Breast epithelium (tissue), 4 donors: ENCODE measurements around the gene TAMALIN. TPM values are rescaled to one million over a fixed set of nuclear protein-coding genes. Genes with fewer than 3 reads are reported as not detected.
A peak's percentile ranks its signal among the peaks of the same experiment; 100 is the strongest.

Source experiments
- DNase-seq, 2 donors: peaks; one replicate each; pipeline ENCODE4 v3.0.0-alpha.2; 2019; ENCODE audit warnings: low spot score in 2 of 2
- H3K27ac ChIP-seq, 2 donors: fragments of 200-600 bp; sonication (generic) in 1 of 2; one replicate each; pipeline ENCODE4 v1.5.1; 2016 to 2019; ENCODE audit warnings: mild to moderate bottlenecking in 1 of 2
- H3K27me3 ChIP-seq, 2 donors: fragments of 200-600 bp; sonication (generic) in 1 of 2; one replicate each; pipeline versions ENCODE4 v1.5.1 to v1.6.0; 2017 to 2019; ENCODE audit warnings: control low read depth in 1 of 2, mild to moderate bottlenecking in 1 of 2
- H3K36me3 ChIP-seq: fragments of 200-600 bp; one replicate; pipeline ENCODE4 v1.5.1; 2019
- H3K4me1 ChIP-seq, 2 donors: fragments of 200-600 bp; sonication (generic); one replicate each; pipeline ENCODE4 v1.5.1; 2016 to 2019; ENCODE audit warnings: control low read depth in 1 of 2
- H3K4me3 ChIP-seq, 3 donors: fragments of 200-600 bp; sonication (generic); 1 replicate in 2 of 3; 2 replicates in 1 of 3; pipeline ENCODE4 v1.5.1; 2016 to 2019; ENCODE audit warnings: mild to moderate bottlenecking in 3 of 3, moderate library complexity in 2 of 3
- H3K9me3 ChIP-seq, 2 donors: fragments of 200-600 bp; sonication (generic) in 1 of 2; one replicate each; pipeline ENCODE4 v1.5.1; 2016 to 2019; ENCODE audit warnings: control low read depth in 1 of 2
- POLR2A ChIP-seq: fragments of 450-650 bp; IDR thresholded peaks from one replicate; pipeline ENCODE4 v1.6.1; 2016; ENCODE audit warnings: antibody characterized with exemption, mild to moderate bottlenecking, moderate library complexity
- POLR2AphosphoS5 ChIP-seq, 3 donors: sonication (generic); formaldehyde crosslinking; IDR thresholded peaks; one replicate each; pipeline ENCODE4 v1.6.1; 2017; ENCODE audit warnings: antibody characterized with exemption in 3 of 3
- intact Hi-C: fragments of 100-400 bp; cut with DNase I; formaldehyde crosslinking; loops from one replicate; pipeline ENCODE4 v1.15.1; 2023; ENCODE audit warnings: low total_unique reads
- total RNA-seq, 3 donors: library from RNA; depleted of rRNA; stranded (reverse); fragments of >200 nt; gene quantifications; one replicate each; pipeline ENCODE4 v1.1.0, GENCODE V29; 2016
- TF ChIP-seq, protein P1 (sequence below), 3 donors: fragments of 450-650 bp; IDR thresholded peaks; one replicate each; pipeline ENCODE4 v1.5.1; 2016 to 2017; ENCODE audit warnings: antibody characterized with exemption in 3 of 3, mild to moderate bottlenecking in 3 of 3, moderate library complexity in 3 of 3

Gene TAMALIN
- total RNA-seq, 3 donors from 2014 or later = 8.5 to 27.2 (median 16.0) TPM

DNA sequence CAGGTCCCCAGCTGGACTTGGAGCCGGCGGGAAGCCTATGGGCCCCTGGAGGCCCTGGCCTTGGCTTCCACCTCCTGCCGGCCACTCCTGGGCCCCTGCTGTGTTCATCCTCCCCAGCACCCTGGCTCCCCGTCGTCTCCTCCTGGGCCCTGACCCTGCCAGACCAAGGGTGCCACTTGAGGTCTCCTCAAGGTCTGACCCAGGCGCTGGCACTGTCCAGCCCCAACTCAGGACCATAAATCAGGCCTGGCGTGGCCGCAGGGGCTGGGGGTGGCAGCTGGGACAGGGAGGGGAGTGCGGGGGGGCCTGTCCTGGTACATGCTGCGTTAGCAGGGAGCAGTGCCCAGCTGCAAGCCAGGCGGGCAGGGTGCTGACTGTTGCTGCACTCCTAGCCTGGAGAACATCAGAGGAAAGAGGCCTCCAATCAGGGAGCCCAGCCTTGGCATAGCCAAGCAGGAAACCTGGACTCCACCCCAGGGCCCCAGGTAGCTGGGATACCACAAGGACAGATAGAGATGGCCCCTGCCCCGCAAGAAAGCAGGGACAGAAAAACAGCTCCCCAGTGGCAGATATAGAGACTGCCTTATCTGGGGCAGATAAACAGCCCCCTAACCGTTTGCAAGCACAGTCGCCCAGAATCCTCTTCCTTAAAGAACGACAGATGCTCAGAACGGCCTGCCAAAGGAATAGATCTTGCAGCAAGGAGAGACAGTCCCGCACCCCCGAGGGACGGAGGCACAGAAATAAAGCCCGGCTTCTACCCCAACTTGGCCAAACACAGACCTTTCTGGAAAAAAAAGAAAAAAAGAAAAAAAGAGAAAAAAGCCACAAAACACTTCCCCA, 56.6 kb downstream of the TAMALIN start:
- H3K4me3 ChIP-seq = no peak overlapping the region
- no peaks in the 10 kb centered on the region for H3K27me3 ChIP-seq
- intact Hi-C loops = no loop called here
- no peak for DNase-seq
- H3K27ac ChIP-seq = peak overlapping the region in 1 of 2 donors; percentile 32
- no peaks in the 10 kb centered on the region for H3K4me1 ChIP-seq
- no peaks in the 10 kb centered on the region for H3K9me3 ChIP-seq
- no peaks in the 10 kb centered on the region for H3K36me3 ChIP-seq
- TF ChIP-seq POLR2A (no peak), POLR2AphosphoS5 (IDR thresholded peaks at IDR 0.05) (no peak)
- TF ChIP-seq, protein P1, sequence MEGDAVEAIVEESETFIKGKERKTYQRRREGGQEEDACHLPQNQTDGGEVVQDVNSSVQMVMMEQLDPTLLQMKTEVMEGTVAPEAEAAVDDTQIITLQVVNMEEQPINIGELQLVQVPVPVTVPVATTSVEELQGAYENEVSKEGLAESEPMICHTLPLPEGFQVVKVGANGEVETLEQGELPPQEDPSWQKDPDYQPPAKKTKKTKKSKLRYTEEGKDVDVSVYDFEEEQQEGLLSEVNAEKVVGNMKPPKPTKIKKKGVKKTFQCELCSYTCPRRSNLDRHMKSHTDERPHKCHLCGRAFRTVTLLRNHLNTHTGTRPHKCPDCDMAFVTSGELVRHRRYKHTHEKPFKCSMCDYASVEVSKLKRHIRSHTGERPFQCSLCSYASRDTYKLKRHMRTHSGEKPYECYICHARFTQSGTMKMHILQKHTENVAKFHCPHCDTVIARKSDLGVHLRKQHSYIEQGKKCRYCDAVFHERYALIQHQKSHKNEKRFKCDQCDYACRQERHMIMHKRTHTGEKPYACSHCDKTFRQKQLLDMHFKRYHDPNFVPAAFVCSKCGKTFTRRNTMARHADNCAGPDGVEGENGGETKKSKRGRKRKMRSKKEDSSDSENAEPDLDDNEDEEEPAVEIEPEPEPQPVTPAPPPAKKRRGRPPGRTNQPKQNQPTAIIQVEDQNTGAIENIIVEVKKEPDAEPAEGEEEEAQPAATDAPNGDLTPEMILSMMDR (IDR thresholded peaks at IDR 0.05) = no peak

DNA sequence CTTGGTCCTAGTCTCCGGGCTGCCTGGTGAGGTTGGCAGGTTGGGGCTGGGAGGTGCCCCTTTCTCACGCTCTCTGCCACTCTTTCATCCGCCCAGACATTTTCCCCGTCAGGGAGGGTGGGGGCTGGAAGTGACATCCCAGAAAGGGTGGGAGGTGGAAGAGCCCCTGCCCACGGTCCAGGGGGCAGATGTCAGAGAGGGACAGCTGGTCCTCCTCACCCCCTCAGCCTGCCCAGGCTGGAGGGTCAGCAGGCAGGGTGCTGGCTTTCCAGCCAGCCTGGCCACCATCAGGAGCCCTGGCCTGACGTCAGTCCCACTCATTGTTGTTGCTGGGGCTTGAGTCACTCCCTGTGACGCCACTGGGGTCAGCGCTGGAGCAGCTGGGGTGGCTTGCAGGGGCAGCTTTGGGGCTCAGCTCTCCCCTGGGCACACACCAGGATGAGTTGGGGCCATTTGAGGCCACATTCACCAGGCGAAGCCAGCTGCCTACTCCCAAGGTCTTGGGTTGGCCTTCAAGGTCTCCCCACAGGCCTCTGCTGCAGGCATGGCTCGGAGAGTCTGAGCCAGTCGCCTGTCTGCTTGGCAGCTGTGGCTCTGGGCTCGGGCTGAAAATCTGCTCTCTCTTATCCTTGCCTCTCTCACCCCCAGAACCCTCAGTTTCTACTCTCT, 57.4 kb downstream of the TAMALIN start:
- TF ChIP-seq, protein P1 (IDR thresholded peaks at IDR 0.05) = no peak
- peak in 1 of 3 donors; percentile 26 for TF ChIP-seq POLR2AphosphoS5 (IDR thresholded peaks at IDR 0.05)
- no peak for DNase-seq
- H3K9me3 ChIP-seq = no peaks in the 10 kb centered on the region
- no peaks in the 10 kb centered on the region for H3K27me3 ChIP-seq
- H3K4me3 ChIP-seq = no peak overlapping the region
- H3K4me1 ChIP-seq = no peaks in the 10 kb centered on the region
- intact Hi-C loops = no loop called here
- H3K36me3 ChIP-seq = no peaks in the 10 kb centered on the region
- H3K27ac ChIP-seq = peak overlapping the region in 1 of 2 donors; percentile 64

Other genes starting within 250 kb of the TAMALIN start
- 1 to 10 TPM in 1 of 3 donors, under 1 TPM in 2; 0.16 to 1.3 (median 0.29) TPM for gene FIGNL2, start 158.2 kb upstream of the TAMALIN start, total RNA-seq
- gene ANKRD33, start 118.8 kb upstream of the TAMALIN start, total RNA-seq = not detected
- gene ACVRL1, start 99.4 kb upstream of the TAMALIN start, total RNA-seq = 100 to 1,000 TPM in 2 of 3 donors, 10 to 100 TPM in 1; 24.7 to 274 (median 109) TPM
- gene ACVR1B, start 55.2 kb upstream of the TAMALIN start, total RNA-seq = 10 to 100 TPM; 12.3 to 26.3 (median 23.6) TPM
- gene NR4A1, start 44.5 kb downstream of the TAMALIN start, total RNA-seq = 100 to 1,000 TPM in 1 of 3 donors, 10 to 100 TPM in 2; 35.7 to 154 (median 66.2) TPM
- 10 to 100 TPM; 35.0 to 54.2 (median 39.7) TPM for gene ATG101, start 63.0 kb downstream of the TAMALIN start, total RNA-seq
- gene SMIM41, start 72.8 kb downstream of the TAMALIN start, total RNA-seq = 1 to 10 TPM in 1 of 3 donors, not detected in 2; 1.3 TPM
- 1 to 10 TPM in 2 of 3 donors, not detected in 1; 2.9 to 9.8 TPM for gene KRT80, start 185.1 kb downstream of the TAMALIN start, total RNA-seq
- gene KRT7, start 226.3 kb downstream of the TAMALIN start, total RNA-seq = 1,000 to 10,000 TPM in 1 of 3 donors, 100 to 1,000 TPM in 1, 1 to 10 TPM in 1; 4.2 to 1,051 (median 358) TPM